Effector memory CD8-positive, alpha-beta T cell (primary cell): ENCODE results near the gene PPP1R12B.
"Not testable (repeated sequence)": the region's sequence is repeated elsewhere in the genome, so short reads cannot be mapped to it uniquely, and the experiment has no call there.

Experiments
- ATAC-seq: fragments of 150-1000 bp; cut with Tn5 transposase; replicated peaks from 2 replicates; pipeline ENCODE4 v1.10.0; 2021; ENCODE audit warnings: mild to moderate bottlenecking, moderate library complexity
- DNase-seq, 3 experiments: peaks; one replicate each; pipeline ENCODE4 v3.0.0; 2021
- H3K27ac Mint-ChIP-seq, 2 donors: one replicate each; pipeline ENCODE4 v1.8.0; 2022; ENCODE audit warnings: mild to moderate bottlenecking in 2 of 2, mixed read lengths in 2 of 2, moderate library complexity in 2 of 2
- H3K27me3 Mint-ChIP-seq, 2 donors: one replicate each; pipeline ENCODE4 v1.8.0; 2022; ENCODE audit warnings: mixed read lengths in 2 of 2
- H3K36me3 Mint-ChIP-seq: one replicate; pipeline ENCODE4 v1.8.0; 2022; ENCODE audit warnings: mild to moderate bottlenecking, moderate library complexity, mixed read lengths; ENCODE audit not compliant: insufficient read depth
- H3K4me1 Mint-ChIP-seq, 2 donors: one replicate each; pipeline ENCODE4 v1.8.0; 2022; ENCODE audit warnings: low read depth in 2 of 2, mixed read lengths in 2 of 2
- H3K4me3 Mint-ChIP-seq, 2 donors: one replicate each; pipeline ENCODE4 v1.8.0; 2022; ENCODE audit warnings: mild to moderate bottlenecking in 2 of 2, mixed read lengths in 2 of 2, moderate library complexity in 2 of 2
- H3K9me3 Mint-ChIP-seq, 2 donors: one replicate each; pipeline ENCODE4 v1.8.0; 2022; ENCODE audit warnings: mixed read lengths in 2 of 2

The PPP1R12B gene

GRCh38 chr1:202355944-202356553 lies 7.5 kb downstream of the PPP1R12B start:
- no peaks in the 10 kb centered on the region for H3K36me3 Mint-ChIP-seq
- no peaks in the 10 kb centered on the region for H3K9me3 Mint-ChIP-seq
- ATAC-seq (no peak), DNase-seq (no peak)
- no peak overlapping the region for H3K4me3 Mint-ChIP-seq
- peaks cover 7 to 15% of the 10 kb centered on the region in 2 donors for H3K4me1 Mint-ChIP-seq
- H3K27me3 Mint-ChIP-seq = no peaks in the 10 kb centered on the region
- no peak overlapping the region for H3K27ac Mint-ChIP-seq

DNA sequence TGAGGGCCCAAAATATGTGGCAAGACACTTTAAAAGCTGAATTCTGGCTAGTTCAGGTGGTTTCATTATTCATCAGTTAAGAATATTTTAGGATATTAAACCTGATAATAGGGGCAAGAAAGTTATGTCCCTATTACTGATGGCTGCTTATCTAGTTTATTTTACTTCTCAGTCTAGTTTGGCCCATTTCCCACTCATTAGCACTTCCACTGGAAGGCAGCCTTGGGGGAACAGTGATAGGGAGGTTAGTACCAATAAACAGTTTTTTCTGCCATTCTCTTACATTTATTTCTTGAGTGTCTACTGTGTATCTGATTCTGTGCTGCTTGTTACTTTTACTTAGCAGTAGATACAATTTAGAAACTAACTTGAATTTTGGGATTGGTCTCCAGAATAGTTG lies 9.0 kb downstream of the PPP1R12B start:
- Mint-ChIP-seq H3K4me3 (no peak overlapping the region), H3K27ac (no peak overlapping the region), H3K36me3 (no peaks in the 10 kb centered on the region), H3K27me3 (no peaks in the 10 kb centered on the region), H3K9me3 (no peaks in the 10 kb centered on the region), H3K4me1 (peaks cover 5 to 21% of the 10 kb centered on the region in 2 donors)
- ATAC-seq = no peak
- no peak for DNase-seq

DNA sequence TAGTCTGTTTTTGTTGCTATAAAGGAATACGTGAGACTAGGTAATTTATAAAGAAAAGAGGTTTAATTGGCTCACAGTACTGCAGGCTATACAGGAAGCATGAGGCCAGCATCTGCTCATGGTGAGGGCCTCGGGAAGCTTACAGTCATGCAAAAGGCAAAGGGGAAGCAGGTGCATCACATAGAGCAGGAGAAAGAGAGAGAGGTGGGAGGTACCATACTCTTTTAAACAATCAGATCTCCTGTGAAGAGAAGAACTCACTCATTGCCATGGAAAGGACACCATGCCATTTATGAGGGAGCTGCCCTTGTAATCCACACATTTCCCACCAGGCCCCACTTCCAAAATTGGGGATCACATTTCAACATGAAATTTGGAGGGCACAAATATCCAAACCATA lies 12.7 kb downstream of the PPP1R12B start:
- Mint-ChIP-seq H3K4me3 (no peak overlapping the region), H3K9me3 (no peaks in the 10 kb centered on the region), H3K4me1 (peaks cover 5 to 17% of the 10 kb centered on the region in 2 donors), H3K36me3 (no peaks in the 10 kb centered on the region), H3K27me3 (no peaks in the 10 kb centered on the region), H3K27ac (no peak overlapping the region)
- no peak for ATAC-seq
- DNase-seq = no peak

DNA sequence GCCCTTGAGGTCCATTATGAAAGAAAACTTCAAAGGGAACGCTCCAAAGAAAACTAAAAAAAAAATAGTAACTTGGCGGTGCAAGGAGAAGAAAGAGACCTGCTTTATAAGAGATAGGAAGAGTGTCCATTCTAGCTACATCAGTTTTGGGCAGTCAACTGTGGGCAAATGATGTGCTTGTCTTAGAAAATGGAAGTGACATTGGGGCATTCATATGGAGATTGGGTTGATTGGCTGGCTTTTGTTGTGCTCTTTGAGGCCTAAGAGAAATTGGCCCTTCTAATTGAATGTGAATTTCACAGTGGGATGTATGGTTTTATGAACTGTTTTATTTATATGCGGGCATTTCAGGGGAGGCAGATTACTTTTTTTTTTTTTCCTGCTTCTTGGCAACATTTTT lies 13.2 kb downstream of the PPP1R12B start:
- H3K9me3 Mint-ChIP-seq = no peaks in the 10 kb centered on the region
- H3K27ac Mint-ChIP-seq = no peak overlapping the region
- H3K4me3 Mint-ChIP-seq = no peak overlapping the region
- H3K27me3 Mint-ChIP-seq = no peaks in the 10 kb centered on the region
- no peaks in the 10 kb centered on the region for H3K36me3 Mint-ChIP-seq
- H3K4me1 Mint-ChIP-seq = peaks cover 5 to 14% of the 10 kb centered on the region in 2 donors
- DNase-seq (no peak), ATAC-seq (no peak)

DNA sequence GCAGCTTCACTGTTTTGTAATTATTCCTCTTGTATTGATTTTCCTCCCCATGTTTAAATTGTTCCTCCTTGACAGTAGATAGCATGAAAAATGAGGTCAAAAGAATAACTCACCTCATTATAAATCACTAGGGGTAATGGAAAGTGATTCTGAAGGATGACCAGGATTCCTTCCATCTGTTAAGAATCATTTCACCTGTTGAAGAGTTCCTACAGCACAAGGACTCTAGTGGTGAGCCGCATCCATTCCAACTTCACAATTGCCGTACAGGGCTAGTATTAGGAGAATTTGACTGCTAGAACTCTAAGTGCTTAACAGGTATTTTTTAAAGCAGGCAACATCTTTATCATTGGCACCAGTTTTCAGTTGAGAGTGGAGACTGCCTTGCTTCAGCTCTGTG lies 13.7 kb downstream of the PPP1R12B start:
- no peaks in the 10 kb centered on the region for H3K27me3 Mint-ChIP-seq

GRCh38 chr1:202365092-202365815 lies 16.8 kb downstream of the PPP1R12B start:
- no peak overlapping the region for H3K27ac Mint-ChIP-seq

More for the DNA sequence above, 13.7 kb downstream of the PPP1R12B start:
- no peak overlapping the region for H3K4me3 Mint-ChIP-seq
- ATAC-seq = no peak
- no peaks in the 10 kb centered on the region for H3K36me3 Mint-ChIP-seq
- no peak overlapping the region for H3K27ac Mint-ChIP-seq
- no peaks in the 10 kb centered on the region for H3K9me3 Mint-ChIP-seq
- peaks cover 2 to 14% of the 10 kb centered on the region in 2 donors for H3K4me1 Mint-ChIP-seq
- no peak for DNase-seq

DNA sequence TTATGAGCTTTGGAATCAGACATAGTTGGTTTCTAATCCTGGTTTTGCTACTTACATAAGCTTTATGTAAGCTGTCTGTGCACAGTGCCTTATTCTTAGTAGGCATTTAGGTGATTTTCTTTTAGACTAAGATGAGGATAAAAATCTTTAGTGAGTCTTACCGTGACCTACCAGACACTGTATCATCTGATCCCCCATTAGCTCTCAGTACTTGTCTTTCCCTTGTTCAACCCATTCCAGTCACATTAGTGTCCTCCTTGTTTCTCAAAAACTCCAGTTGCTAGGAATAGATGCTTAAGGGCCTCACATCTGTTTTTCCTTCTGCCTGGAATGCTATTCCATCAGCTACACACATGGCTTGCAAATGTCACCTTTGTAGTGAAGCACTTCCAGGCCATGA lies 18.8 kb downstream of the PPP1R12B start:
- no peak overlapping the region for H3K27ac Mint-ChIP-seq
- DNase-seq = no peak
- no peaks in the 10 kb centered on the region for H3K27me3 Mint-ChIP-seq
- no peak overlapping the region for H3K4me3 Mint-ChIP-seq
- H3K36me3 Mint-ChIP-seq = peaks cover 5% of the 10 kb centered on the region
- H3K4me1 Mint-ChIP-seq = peaks cover 1 to 15% of the 10 kb centered on the region in 2 donors
- no peaks in the 10 kb centered on the region for H3K9me3 Mint-ChIP-seq
- no peak for ATAC-seq

More at GRCh38 chr1:202365092-202365815, 16.8 kb downstream of the PPP1R12B start:
- ATAC-seq (no peak), DNase-seq (no peak)
- Mint-ChIP-seq H3K9me3 (no peaks in the 10 kb centered on the region), H3K4me1 (peaks cover 2 to 21% of the 10 kb centered on the region in 2 donors), H3K27me3 (no peaks in the 10 kb centered on the region), H3K36me3 (peaks cover 5% of the 10 kb centered on the region), H3K4me3 (no peak overlapping the region)

GRCh38 chr1:202370906-202371305 lies 22.4 kb downstream of the PPP1R12B start:
- H3K4me1 Mint-ChIP-seq = peaks cover 6 to 16% of the 10 kb centered on the region in 2 donors
- H3K27ac Mint-ChIP-seq = peak overlapping the region in 1 of 2 donors; percentile 51
- H3K9me3 Mint-ChIP-seq, DNase-seq, H3K27me3 Mint-ChIP-seq, ATAC-seq, H3K4me3 Mint-ChIP-seq: not testable (repeated sequence)
- peaks cover 11% of the 10 kb centered on the region for H3K36me3 Mint-ChIP-seq

DNA sequence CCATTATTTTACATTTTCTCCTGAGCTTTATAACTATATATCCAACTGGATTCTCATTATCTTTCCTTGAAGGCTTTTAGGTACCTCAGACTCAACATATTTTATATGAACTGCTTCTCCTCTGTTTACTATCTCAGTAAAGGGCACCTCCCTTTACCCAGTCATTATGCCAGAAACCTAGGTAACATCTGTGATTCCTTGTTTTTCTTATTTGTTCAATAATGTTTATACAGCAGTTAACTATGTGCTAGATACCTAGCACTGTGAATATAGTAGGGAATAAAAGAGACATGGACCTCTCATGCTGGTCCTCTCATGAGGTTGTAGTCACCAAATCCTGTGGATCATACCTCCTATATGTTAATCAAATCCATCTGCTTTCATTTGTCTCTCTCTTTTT lies 25.6 kb downstream of the PPP1R12B start:
- Mint-ChIP-seq H3K36me3 (peaks cover 6% of the 10 kb centered on the region), H3K4me3 (no peak overlapping the region), H3K27ac (no peak overlapping the region), H3K27me3 (no peaks in the 10 kb centered on the region), H3K9me3 (no peaks in the 10 kb centered on the region), H3K4me1 (peaks cover 10 to 26% of the 10 kb centered on the region in 2 donors)
- DNase-seq = no peak
- no peak for ATAC-seq

- H3K4me1 Mint-ChIP-seq = peaks cover 13 to 31% of the 10 kb centered on the region in 2 donors
- H3K27me3 Mint-ChIP-seq, H3K36me3 Mint-ChIP-seq, DNase-seq, ATAC-seq, H3K4me3 Mint-ChIP-seq, H3K9me3 Mint-ChIP-seq: not testable (repeated sequence)
- peak overlapping the region in 1 of 2 donors; percentile 14 for H3K27ac Mint-ChIP-seq
Observed at GRCh38 chr1:202375175-202375574, 26.7 kb downstream of the PPP1R12B start.

DNA sequence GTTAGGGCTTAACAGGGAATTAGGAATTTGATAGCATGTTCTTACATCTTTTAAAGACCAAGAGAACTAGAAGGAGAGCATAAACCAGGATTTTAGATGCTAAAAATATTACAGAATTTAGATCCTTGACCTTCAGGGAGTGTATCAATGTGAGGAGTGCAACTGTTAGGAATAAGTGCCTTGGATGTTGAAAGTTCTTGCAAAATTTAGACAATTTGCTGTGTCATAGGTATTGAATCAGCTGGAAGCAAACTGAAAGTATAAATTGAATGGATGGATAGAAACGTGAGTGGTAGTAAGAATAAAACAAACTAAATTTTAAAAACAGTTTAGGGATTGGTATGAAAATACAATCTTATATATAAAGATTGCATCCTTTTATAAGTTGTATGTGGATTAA lies 27.7 kb downstream of the PPP1R12B start:
- H3K36me3 Mint-ChIP-seq = peaks cover 6% of the 10 kb centered on the region
- DNase-seq (no peak), ATAC-seq (no peak)
- no peaks in the 10 kb centered on the region for H3K9me3 Mint-ChIP-seq
- H3K27ac Mint-ChIP-seq = no peak overlapping the region
- no peak overlapping the region for H3K4me3 Mint-ChIP-seq
- no peaks in the 10 kb centered on the region for H3K27me3 Mint-ChIP-seq
- H3K4me1 Mint-ChIP-seq = peaks cover 17 to 42% of the 10 kb centered on the region in 2 donors

DNA sequence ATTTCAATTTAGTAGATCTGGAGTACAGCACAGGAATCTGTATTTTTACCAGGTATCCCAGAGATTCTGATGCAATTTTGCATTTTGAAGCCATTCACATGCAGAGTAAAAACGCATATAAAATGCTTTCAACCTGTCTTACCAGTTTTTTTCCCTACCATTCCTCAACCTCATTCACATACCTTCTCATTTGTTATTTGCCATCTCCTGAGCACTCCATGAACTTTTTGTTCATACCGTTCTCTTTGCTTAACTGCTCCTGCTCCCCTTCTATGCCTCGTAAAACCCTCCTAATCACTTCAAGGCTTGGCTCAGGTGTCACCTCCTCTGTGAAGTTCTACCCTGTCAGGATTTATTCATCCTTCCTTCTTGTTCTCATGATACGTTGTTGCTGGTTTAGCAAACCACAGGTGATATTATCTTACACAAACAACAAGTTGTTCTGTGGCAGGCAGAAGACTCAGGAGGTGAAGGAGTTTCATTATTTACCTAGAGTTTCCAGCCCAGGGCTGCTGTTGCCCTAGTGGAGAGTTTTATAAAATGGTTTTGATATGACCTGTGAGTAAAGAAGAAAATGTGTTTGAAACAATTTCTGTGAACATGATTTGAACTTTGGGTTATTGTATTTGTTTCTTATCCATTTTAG lies 31.5 kb downstream of the PPP1R12B start:
- H3K27me3 Mint-ChIP-seq, H3K9me3 Mint-ChIP-seq, H3K36me3 Mint-ChIP-seq: not testable (repeated sequence)
- Mint-ChIP-seq H3K4me1 (peaks cover 15 to 42% of the 10 kb centered on the region in 2 donors), H3K27ac (peak overlapping the region; percentile 9 to 67), H3K4me3 (peak overlapping the region in 1 of 2 donors; percentile 35)
- peak in 1 of 3 experiments; percentile 2 for DNase-seq
- peak; percentile 66 for ATAC-seq

DNA sequence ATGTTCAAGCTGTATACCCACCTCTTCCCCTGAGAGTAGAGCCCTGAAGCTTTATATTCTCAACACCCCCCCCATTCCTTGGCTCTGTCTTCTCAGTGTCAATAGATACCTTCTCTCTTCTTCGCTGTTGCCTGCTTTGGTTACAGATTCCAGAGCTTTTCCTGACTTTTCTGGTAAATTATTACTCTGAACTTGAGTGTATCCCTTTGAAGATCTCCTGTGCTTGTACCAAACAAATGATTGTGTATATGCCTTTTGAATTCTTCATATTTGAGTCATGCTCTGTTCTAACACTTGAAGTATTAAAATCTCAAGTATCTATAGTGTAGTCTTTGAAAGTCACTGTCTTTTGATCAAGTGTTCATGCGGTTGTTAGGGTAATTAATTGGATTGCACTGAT lies 32.0 kb downstream of the PPP1R12B start:
- Mint-ChIP-seq H3K4me1 (peaks cover 11 to 37% of the 10 kb centered on the region in 2 donors), H3K27ac (peak overlapping the region in 1 of 2 donors; percentile 67)
- H3K27me3 Mint-ChIP-seq, ATAC-seq, H3K4me3 Mint-ChIP-seq, DNase-seq, H3K36me3 Mint-ChIP-seq, H3K9me3 Mint-ChIP-seq: not testable (repeated sequence)

GRCh38 chr1:202381867-202382266 lies 33.4 kb downstream of the PPP1R12B start:
- H3K9me3 Mint-ChIP-seq, H3K36me3 Mint-ChIP-seq, DNase-seq, H3K4me3 Mint-ChIP-seq, ATAC-seq, H3K27me3 Mint-ChIP-seq: not testable (repeated sequence)
- peaks cover 11 to 34% of the 10 kb centered on the region in 2 donors for H3K4me1 Mint-ChIP-seq
- peak overlapping the region in 1 of 2 donors; percentile 19 for H3K27ac Mint-ChIP-seq
